IMR-90 (cell line): ENCODE measurements around the gene FBRSL1. TPM values are rescaled to one million over a fixed set of nuclear protein-coding genes. Genes with fewer than 3 reads are reported as not detected.

Source experiments
- ATAC-seq: fragments of 200-7000 bp; cut with Tn5 transposase; 2 replicates; pipeline ENCODE4 v1.9.1; 2020; ENCODE audit warnings: low read depth, mild to moderate bottlenecking, moderate library complexity
- BruUV-seq: library from RNA; stranded (reverse); fragments of 400-500 nt; replicated peaks from 2 replicates; lab custom pipeline; 2021; lab: Mats Ljungman, UMichigan
- CTCF ChIA-PET: fragments of 300-600 bp; formaldehyde crosslinking; extraction: SDS; loops from one replicate; lab custom pipeline; 2021; ENCODE audit warnings: antibody characterized with exemption; lab: Yijun Ruan, JAX
- POLR2A ChIA-PET: fragments of 300-600 bp; sonication (Branson Sonifier 250); formaldehyde crosslinking; loops from one replicate; lab custom pipeline; 2022; ENCODE audit warnings: antibody characterized with exemption; ENCODE audit not compliant: unreplicated experiment; lab: Charles Lee
- DNase-seq: peaks from one replicate; pipeline ENCODE4 v3.0.0; 2013
- H2AFZ ChIP-seq: replicated peaks from 2 replicates; pipeline ENCODE3; 2013; ENCODE audit warnings: low read length, mild to moderate bottlenecking; ENCODE audit not compliant: poor library complexity
- H2AK5ac ChIP-seq: 2 replicates; pipeline ENCODE4 v1.6.1; 2013; ENCODE audit warnings: low read depth, low read length, inconsistent platforms
- H2AK9ac ChIP-seq: replicated peaks from 2 replicates; pipeline ENCODE3; 2013; ENCODE audit warnings: mild to moderate bottlenecking, low read depth, low read length, moderate library complexity; ENCODE audit not compliant: poor library complexity
- H2BK120ac ChIP-seq: 2 replicates; pipeline ENCODE4 v1.6.1; 2013; ENCODE audit warnings: low read depth, low read length, inconsistent platforms
- H2BK15ac ChIP-seq: 3 replicates; pipeline ENCODE4 v1.6.1; 2013; ENCODE audit warnings: low read depth, low read length, inconsistent platforms
- H2BK20ac ChIP-seq: 2 replicates; pipeline ENCODE4 v1.6.1; 2013; ENCODE audit warnings: low read depth, mild to moderate bottlenecking, inconsistent platforms, low read length, moderate library complexity
- H2BK5ac ChIP-seq: 2 replicates; pipeline ENCODE4 v1.6.1; 2013; ENCODE audit warnings: mild to moderate bottlenecking, low read depth, low read length, inconsistent platforms; ENCODE audit not compliant: poor library complexity, severe bottlenecking
- H3K14ac ChIP-seq: replicated peaks from 2 replicates; pipeline ENCODE4 v1.6.1; 2013; ENCODE audit warnings: low read depth, low read length, inconsistent platforms
- H3K18ac ChIP-seq: 2 replicates; pipeline ENCODE4 v1.6.1; 2013; ENCODE audit warnings: low read depth, low read length, control low read depth
- H3K23ac ChIP-seq: 2 replicates; pipeline ENCODE4 v1.6.1; 2013; ENCODE audit warnings: low read depth, low read length, inconsistent platforms
- H3K27ac ChIP-seq: 2 replicates; pipeline ENCODE4 v1.5.1; 2013; ENCODE audit warnings: mild to moderate bottlenecking, control low read depth, low read length; ENCODE audit not compliant: insufficient read depth
- H3K27me3 ChIP-seq: 2 replicates; pipeline ENCODE4 v1.6.1; 2013; ENCODE audit warnings: low read length; ENCODE audit not compliant: control insufficient read depth, insufficient read depth
- H3K36me3 ChIP-seq: 2 replicates; pipeline ENCODE4 v1.6.1; 2013; ENCODE audit warnings: low read length, mixed read lengths; ENCODE audit not compliant: control insufficient read depth, insufficient read depth
- H3K4ac ChIP-seq: 2 replicates; pipeline ENCODE4 v1.6.1; 2013; ENCODE audit warnings: low read depth, low read length, inconsistent platforms
- H3K4me1 ChIP-seq: 2 replicates; pipeline ENCODE4 v1.6.1; 2013; ENCODE audit warnings: low read length, mixed read lengths; ENCODE audit not compliant: control insufficient read depth, insufficient read depth
- H3K4me2 ChIP-seq: 2 replicates; pipeline ENCODE4 v1.6.1; 2013; ENCODE audit warnings: low read depth, mild to moderate bottlenecking, control low read depth, low read length, moderate library complexity
- H3K4me3 ChIP-seq: 2 replicates; pipeline ENCODE4 v1.5.1; 2013; ENCODE audit warnings: low read depth, mild to moderate bottlenecking, control low read depth, low read length, moderate library complexity; ENCODE audit not compliant: insufficient read depth
- H3K56ac ChIP-seq: 2 replicates; pipeline ENCODE4 v1.6.1; 2013; ENCODE audit warnings: low read length, inconsistent platforms; ENCODE audit not compliant: insufficient read depth; ENCODE audit errors: extremely low read depth
- H3K79me1 ChIP-seq, 2 experiments: 2 replicates each; pipeline ENCODE4 v1.6.1; 2013; ENCODE audit warnings: low read length in 2 of 2, inconsistent platforms in 1 of 2, low read depth in 1 of 2
- H3K9ac ChIP-seq: 2 replicates; pipeline ENCODE4 v1.6.1; 2013; ENCODE audit warnings: low read depth, low read length, control low read depth
- H3K9me1 ChIP-seq: 2 replicates; pipeline ENCODE4 v1.6.1; 2013; ENCODE audit warnings: low read length, inconsistent platforms; ENCODE audit not compliant: insufficient read depth
- H3K9me3 ChIP-seq: 2 replicates; pipeline ENCODE4 v1.6.1; 2013; ENCODE audit warnings: low read length; ENCODE audit not compliant: control insufficient read depth, insufficient read depth
- H4K20me1 ChIP-seq: 2 replicates; pipeline ENCODE4 v1.6.1; 2013; ENCODE audit warnings: low read length, inconsistent platforms; ENCODE audit not compliant: insufficient read depth
- H4K5ac ChIP-seq: 2 replicates; pipeline ENCODE4 v1.6.1; 2013; ENCODE audit warnings: mild to moderate bottlenecking, low read depth, low read length, control low read depth
- H4K8ac ChIP-seq, 2 experiments: 2 replicates each; pipeline ENCODE4 v1.6.1; 2013; ENCODE audit warnings: low read depth in 2 of 2, low read length in 2 of 2, control low read depth in 1 of 2, inconsistent platforms in 1 of 2
- H4K91ac ChIP-seq: 2 replicates; pipeline ENCODE4 v1.6.1; 2013; ENCODE audit warnings: low read depth, low read length, inconsistent platforms; ENCODE audit not compliant: insufficient read depth
- BHLHE40 ChIP-seq: fragments of 150-350 bp; IDR thresholded peaks from 2 replicates; pipeline ENCODE4 v1.6.1; 2016; ENCODE audit warnings: mild to moderate bottlenecking, low read depth, low read length
- CEBPB ChIP-seq: IDR thresholded peaks from 2 replicates; pipeline ENCODE4 v1.6.1; 2012; ENCODE audit warnings: low read depth, low read length, improper control_type of control experiment
- CTCF ChIP-seq: conservative IDR thresholded peaks from 2 replicates; pipeline ENCODE4 v1.5.1; 2012; ENCODE audit warnings: mild to moderate bottlenecking, low read depth, low read length, improper control_type of control experiment
- ELK1 ChIP-seq: fragments of 150-350 bp; IDR thresholded peaks from 2 replicates; pipeline ENCODE4 v1.6.1; 2016; ENCODE audit warnings: low read depth, mild to moderate bottlenecking, low read length, moderate library complexity, borderline replicate concordance
- FOS ChIP-seq: fragments of 150-350 bp; IDR thresholded peaks from 2 replicates; pipeline ENCODE4 v1.6.1; 2016; ENCODE audit warnings: low read depth, low read length
- MAFK ChIP-seq: IDR thresholded peaks from 2 replicates; pipeline ENCODE4 v1.6.1; 2012; ENCODE audit warnings: low read depth, low read length, improper control_type of control experiment
- MAZ ChIP-seq: IDR thresholded peaks from 2 replicates; pipeline ENCODE4 v1.6.1; 2012; ENCODE audit warnings: low read depth, mild to moderate bottlenecking, low read length, improper control_type of control experiment, moderate library complexity, borderline replicate concordance
- MXI1 ChIP-seq: IDR thresholded peaks from 2 replicates; pipeline ENCODE4 v1.6.1; 2012; ENCODE audit warnings: low read depth, mild to moderate bottlenecking, low read length, moderate library complexity, borderline replicate concordance
- NFE2L2 ChIP-seq: fragments of 150-350 bp; IDR thresholded peaks from 2 replicates; pipeline ENCODE4 v1.6.1; 2016; ENCODE audit warnings: low read depth, mild to moderate bottlenecking, low read length
- POLR2A ChIP-seq: IDR thresholded peaks from 2 replicates; pipeline ENCODE4 v1.6.1; 2012; ENCODE audit warnings: mild to moderate bottlenecking, low read depth, low read length
- RAD21 ChIP-seq: IDR thresholded peaks from 2 replicates; pipeline ENCODE4 v1.6.1; 2012; ENCODE audit warnings: low read length, improper control_type of control experiment
- RCOR1 ChIP-seq: IDR thresholded peaks from 2 replicates; pipeline ENCODE4 v1.6.1; 2012; ENCODE audit warnings: mild to moderate bottlenecking, low read length, improper control_type of control experiment; ENCODE audit not compliant: insufficient replicate concordance
- WGBS, 2 experiments: methylation state at CpG; one replicate each; pipeline versions ENCODE4 v1.1.5 to v1.1.7; 2013; ENCODE audit warnings: missing lambda C conversion rate in 2 of 2; ENCODE audit not compliant: insufficient read length in 1 of 2; ENCODE audit errors: extremely low coverage in 2 of 2; 5-methylcytosine and 5-hydroxymethylcytosine counted together
- dilution Hi-C: fragments of 300-500 bp; cut with HindIII; formaldehyde crosslinking; loops from one replicate; pipeline ENCODE4 v1.14.3; 2018; ENCODE audit warnings: low sequenced_read_pairs; ENCODE audit not compliant: unreplicated experiment
- in situ Hi-C: fragments of 300-500 bp; cut with MboI; formaldehyde crosslinking; loops from 3 replicates; pipeline ENCODE4 v1.14.3; 2019; ENCODE audit warnings: low sequenced_read_pairs, inconsistent platforms, mixed read lengths
- intact Hi-C: fragments of 100-400 bp; cut with micrococcal nuclease; formaldehyde crosslinking; loops from 2 replicates; pipeline ENCODE4 v1.10.0; 2022
- polyA plus RNA-seq, 3 experiments: library from polyadenylated mRNA; depleted of rRNA; stranded (reverse); fragments of >200 nt; gene quantifications; 2 replicates each; pipeline ENCODE4 v1.2.3, GENCODE V29; 2012; ENCODE audit warnings: low replicate concordance in 1 of 3
- total RNA-seq: library from RNA; depleted of rRNA; stranded (reverse); fragments of >200 nt; gene quantifications from 2 replicates; pipeline ENCODE4 v1.2.3, GENCODE V29; 2012

The FBRSL1 gene
- total and polyA plus RNA-seq, 2 of the 4 experiments (the other 2 are of a cell fraction) = 0.36 to 10.8 TPM

GRCh38 chr12:132475304-132476037, 14.5 kb upstream of the FBRSL1 start:
- BruUV-seq = no TSS peak
- Histone ChIP-seq H3K9me1 (no peaks in the 10 kb centered on the region), H3K14ac (no peak overlapping the region), H3K36me3 (no peaks in the 10 kb centered on the region), H3K27ac (no peak overlapping the region), H2AK9ac (no peak overlapping the region), H3K27me3 (peaks cover 9% of the 10 kb centered on the region; the same call in 1 of the 2 replicates), H4K8ac (no peak overlapping the region), H4K20me1 (no peaks in the 10 kb centered on the region), H3K4me3 (no peak overlapping the region), H3K23ac (no peak overlapping the region), H3K4ac (no peak overlapping the region), H3K4me2 (no peak overlapping the region), H4K91ac (no peak overlapping the region), H3K18ac (no peak overlapping the region), H3K4me1 (no peaks in the 10 kb centered on the region), H2BK5ac (no peak overlapping the region), H2BK120ac (no peak overlapping the region), H2BK15ac (no peak overlapping the region), H2BK20ac (no peak overlapping the region), H3K9me3 (peaks cover 4% of the 10 kb centered on the region; the same call in 1 of the 2 replicates), H3K79me1 (no peaks in the 10 kb centered on the region), H2AFZ (peak overlapping the region; percentile 23), H2AK5ac (no peak overlapping the region), H3K9ac (no peak overlapping the region), H4K5ac (no peak overlapping the region), H3K56ac (no peak overlapping the region)
- ATAC-seq = no peak
- dilution Hi-C loops (no loop called here), intact Hi-C loops (no loop called here), in situ Hi-C loops (no loop called here)
- DNase-seq = no peak
- TF ChIP-seq MXI1 = no peak
- no peak for TF ChIP-seq CEBPB
- TF ChIP-seq RAD21 = no peak
- TF ChIP-seq MAFK = no peak
- TF ChIP-seq BHLHE40 = no peak
- TF ChIP-seq FOS = no peak
- TF ChIP-seq RCOR1 = no peak
- TF ChIP-seq NFE2L2 = no peak
- TF ChIP-seq ELK1 = no peak
- no peak for TF ChIP-seq POLR2A
- TF ChIP-seq MAZ = no peak
- TF ChIP-seq CTCF = no peak
- 95% methylated on average over 16 of the region's 47 CpGs; no CpG with 5 or more reads in 1 of the 2 experiments for WGBS, 2 experiments
- ChIA-PET CTCF (no interaction called here), POLR2A (no interaction called here)
